ENCODE measurements around the gene TNFSF8. TPM values are rescaled to one million over a fixed set of nuclear protein-coding genes. Genes with fewer than 3 reads are reported as not detected.

Gene TNFSF8
- total RNA-seq, 1 donor from 2014 or later: 3.8 TPM

- intact Hi-C loops (cut with DNase I): no loop called here
Measured at GRCh38 chr9:114856942-114857315, 73.5 kb downstream of the TNFSF8 start.

DNA sequence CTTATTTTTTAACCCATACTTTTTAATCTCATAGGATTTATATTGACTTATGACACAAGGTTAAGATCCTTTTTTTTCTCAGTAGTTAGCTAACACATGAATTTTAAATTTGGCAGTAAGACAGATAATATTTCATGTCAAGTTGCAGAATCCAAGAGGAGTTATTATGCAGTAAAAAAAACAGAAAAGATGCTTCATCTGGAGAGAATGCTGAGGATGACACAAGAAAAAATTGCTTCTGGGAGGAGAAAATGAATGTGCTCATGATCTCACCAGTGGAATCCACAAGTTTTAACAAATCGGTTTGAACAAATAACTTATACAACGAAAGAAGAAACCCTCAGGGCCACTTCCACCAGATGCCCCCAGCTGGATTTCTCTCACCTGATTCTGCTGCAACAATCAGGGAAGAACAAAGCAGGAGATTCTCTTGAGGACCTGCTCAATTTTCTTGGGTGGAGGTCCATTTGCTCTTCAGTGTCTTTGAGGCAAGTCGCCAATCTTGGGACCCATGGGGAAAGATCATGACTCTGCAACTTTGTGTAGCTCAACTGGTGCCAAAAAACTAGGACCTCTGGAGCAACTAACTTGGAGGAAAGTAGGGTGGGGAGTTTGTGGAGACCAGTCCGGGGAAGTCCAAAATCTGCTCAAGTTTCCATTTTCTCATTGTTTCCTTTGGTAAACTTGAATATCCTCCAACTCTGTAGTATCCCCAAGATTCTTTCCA, 74.0 kb downstream of the TNFSF8 start:
- no peak overlapping the region for H3K27ac ChIP-seq
- H3K36me3 ChIP-seq: no peaks in the 10 kb centered on the region
- no peaks in the 10 kb centered on the region for H3K4me1 ChIP-seq
- no peak overlapping the region for H3K4me3 ChIP-seq
- intact Hi-C loops (cut with DNase I): no loop called here
- no peaks in the 10 kb centered on the region for H3K27me3 ChIP-seq
- DNase-seq: no peak
- ATAC-seq: no peak
- TF ChIP-seq, protein P1, sequence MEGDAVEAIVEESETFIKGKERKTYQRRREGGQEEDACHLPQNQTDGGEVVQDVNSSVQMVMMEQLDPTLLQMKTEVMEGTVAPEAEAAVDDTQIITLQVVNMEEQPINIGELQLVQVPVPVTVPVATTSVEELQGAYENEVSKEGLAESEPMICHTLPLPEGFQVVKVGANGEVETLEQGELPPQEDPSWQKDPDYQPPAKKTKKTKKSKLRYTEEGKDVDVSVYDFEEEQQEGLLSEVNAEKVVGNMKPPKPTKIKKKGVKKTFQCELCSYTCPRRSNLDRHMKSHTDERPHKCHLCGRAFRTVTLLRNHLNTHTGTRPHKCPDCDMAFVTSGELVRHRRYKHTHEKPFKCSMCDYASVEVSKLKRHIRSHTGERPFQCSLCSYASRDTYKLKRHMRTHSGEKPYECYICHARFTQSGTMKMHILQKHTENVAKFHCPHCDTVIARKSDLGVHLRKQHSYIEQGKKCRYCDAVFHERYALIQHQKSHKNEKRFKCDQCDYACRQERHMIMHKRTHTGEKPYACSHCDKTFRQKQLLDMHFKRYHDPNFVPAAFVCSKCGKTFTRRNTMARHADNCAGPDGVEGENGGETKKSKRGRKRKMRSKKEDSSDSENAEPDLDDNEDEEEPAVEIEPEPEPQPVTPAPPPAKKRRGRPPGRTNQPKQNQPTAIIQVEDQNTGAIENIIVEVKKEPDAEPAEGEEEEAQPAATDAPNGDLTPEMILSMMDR (IDR thresholded peaks at IDR 0.05): no peak
- no peaks in the 10 kb centered on the region for H3K9me3 ChIP-seq

More at GRCh38 chr9:114856942-114857315, 73.5 kb downstream of the TNFSF8 start:
- DNase-seq (no peak), ATAC-seq (no peak)
- Histone ChIP-seq H3K4me1 (no peaks in the 10 kb centered on the region), H3K9me3 (no peaks in the 10 kb centered on the region), H3K4me3 (no peak overlapping the region), H3K36me3 (no peaks in the 10 kb centered on the region), H3K27me3 (no peaks in the 10 kb centered on the region), H3K27ac (no peak overlapping the region)
- TF ChIP-seq, protein P1 (IDR thresholded peaks at IDR 0.05): no peak

DNA sequence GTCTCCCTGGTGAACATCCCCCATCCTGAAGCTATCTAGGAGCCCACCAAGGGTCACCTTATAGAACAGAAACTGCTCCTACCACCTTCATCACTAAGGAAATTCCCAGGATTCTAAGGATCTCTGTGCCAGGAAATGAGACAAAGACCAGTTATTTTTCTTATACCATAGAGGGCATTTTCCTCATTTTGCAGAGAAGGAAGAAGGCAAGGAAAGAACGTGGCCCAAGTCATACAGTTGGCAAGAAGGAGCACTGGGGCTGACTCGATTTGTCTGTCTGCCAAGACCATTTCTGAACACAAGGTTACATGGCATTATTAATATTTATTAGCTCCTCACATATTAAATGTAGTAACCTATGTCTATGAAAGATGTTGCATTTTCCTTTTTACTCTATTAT, 74.9 kb downstream of the TNFSF8 start:
- intact Hi-C loops (cut with DNase I): no loop called here
- no peak overlapping the region for H3K27ac ChIP-seq
- TF ChIP-seq, protein P1 (IDR thresholded peaks at IDR 0.05): no peak

DNA sequence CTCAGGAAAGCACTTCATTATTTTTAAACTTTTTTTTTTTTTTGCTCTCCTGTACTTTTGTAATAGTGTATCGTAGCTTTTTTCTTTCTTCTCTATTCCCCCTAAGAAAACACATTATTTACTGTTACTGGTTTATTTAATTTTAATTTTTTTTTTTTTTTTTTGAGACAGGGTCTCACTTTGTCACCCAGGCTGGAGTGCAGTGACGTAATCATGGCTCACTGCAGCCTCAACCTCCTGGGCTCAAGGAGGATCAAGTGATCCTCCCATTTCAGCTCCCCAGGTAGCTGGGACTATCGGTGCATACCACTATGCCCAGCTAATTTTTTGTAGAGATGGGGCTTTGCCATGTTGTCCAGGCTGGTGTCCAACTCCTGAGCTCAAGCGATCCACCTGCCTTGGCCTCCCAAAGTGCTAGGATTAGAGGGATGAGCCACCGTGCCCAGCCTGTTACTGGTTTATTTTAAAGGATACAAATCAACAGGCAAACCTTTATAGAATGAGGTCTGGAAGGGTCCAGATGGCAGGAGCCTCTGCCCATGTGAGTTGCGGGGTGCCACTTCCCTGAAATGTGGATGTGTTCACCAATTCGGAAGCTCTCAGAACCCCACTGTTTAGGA, 75.5 kb downstream of the TNFSF8 start:
- TF ChIP-seq, protein P1 (IDR thresholded peaks at IDR 0.05): no peak
- Histone ChIP-seq H3K4me3 (no peak overlapping the region), H3K9me3 (no peaks in the 10 kb centered on the region), H3K27me3 (no peaks in the 10 kb centered on the region), H3K27ac (no peak overlapping the region), H3K36me3 (no peaks in the 10 kb centered on the region), H3K4me1 (peaks cover 8% of the 10 kb centered on the region)
- DNase-seq (no peak), ATAC-seq (no peak)
- intact Hi-C loops (cut with DNase I): no loop called here

More for the DNA sequence above, 74.9 kb downstream of the TNFSF8 start:
- DNase-seq (no peak), ATAC-seq (no peak)
- H3K27me3 ChIP-seq: no peaks in the 10 kb centered on the region
- H3K4me3 ChIP-seq: no peak overlapping the region
- no peaks in the 10 kb centered on the region for H3K36me3 ChIP-seq
- H3K4me1 ChIP-seq: peaks cover 7% of the 10 kb centered on the region
- H3K9me3 ChIP-seq: no peaks in the 10 kb centered on the region

DNA sequence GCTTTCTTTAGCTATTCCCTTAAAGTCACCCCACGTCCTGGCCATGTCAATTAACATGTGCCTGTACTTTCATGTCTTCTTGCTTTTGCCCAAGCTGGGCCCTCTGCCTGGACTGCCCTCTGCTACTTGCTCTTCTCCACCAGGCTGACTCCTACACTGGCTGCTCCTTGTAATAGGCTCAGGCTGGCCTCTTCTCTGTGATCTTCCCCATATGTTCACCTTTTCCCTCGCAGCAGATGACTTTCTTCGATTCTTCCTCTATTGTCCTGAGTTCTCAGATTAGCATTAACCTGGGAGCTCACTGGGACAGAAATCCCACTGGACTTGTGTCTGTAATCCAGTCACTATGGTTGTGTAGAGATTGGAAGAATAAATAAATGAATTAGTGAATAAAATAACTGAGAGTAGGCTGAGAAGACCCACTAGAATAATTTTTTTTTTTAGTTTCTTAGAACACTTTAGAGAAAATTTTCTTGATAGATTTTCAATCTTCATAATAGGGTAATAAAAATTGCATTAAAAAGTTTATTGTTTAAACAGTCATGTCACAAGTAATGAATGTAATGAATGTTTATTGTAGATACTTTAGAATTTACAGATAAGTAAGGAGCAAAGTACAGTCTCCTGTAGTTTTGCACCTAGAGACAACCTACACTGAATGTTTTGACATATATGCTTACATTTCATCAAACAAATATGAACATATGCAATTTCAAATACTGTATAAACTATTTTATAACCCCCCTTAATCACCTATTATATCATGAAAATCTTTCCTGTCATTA, 77.1 kb downstream of the TNFSF8 start:
- no peak overlapping the region for H3K27ac ChIP-seq

More for the DNA sequence above, 77.1 kb downstream of the TNFSF8 start:
- DNase-seq (no peak), ATAC-seq (no peak)
- intact Hi-C loops (cut with DNase I): no loop called here
- Histone ChIP-seq H3K4me3 (no peak overlapping the region), H3K9me3 (no peaks in the 10 kb centered on the region), H3K4me1 (peaks cover 8% of the 10 kb centered on the region), H3K27me3 (no peaks in the 10 kb centered on the region), H3K36me3 (no peaks in the 10 kb centered on the region)
- TF ChIP-seq, protein P1 (IDR thresholded peaks at IDR 0.05): no peak
